A172 (cell line): Measurements from ENCODE around the gene EEFSEC. TPM values are rescaled to one million over a fixed set of nuclear protein-coding genes. Genes with fewer than 3 reads are reported as not detected.

Source experiments
- DNase-seq: peaks from one replicate; pipeline ENCODE4 v3.0.0-alpha.2; 2015; ENCODE audit warnings: low spot score
- total RNA-seq: library from RNA; depleted of rRNA; stranded (reverse); fragments of >200 nt; shearing (Covaris generic); gene quantifications from 2 replicates; pipeline ENCODE4 v1.2.3, GENCODE V29; 2014

The EEFSEC gene
- total RNA-seq, 1 experiment from 2014 or later: 3.5 TPM

DNA sequence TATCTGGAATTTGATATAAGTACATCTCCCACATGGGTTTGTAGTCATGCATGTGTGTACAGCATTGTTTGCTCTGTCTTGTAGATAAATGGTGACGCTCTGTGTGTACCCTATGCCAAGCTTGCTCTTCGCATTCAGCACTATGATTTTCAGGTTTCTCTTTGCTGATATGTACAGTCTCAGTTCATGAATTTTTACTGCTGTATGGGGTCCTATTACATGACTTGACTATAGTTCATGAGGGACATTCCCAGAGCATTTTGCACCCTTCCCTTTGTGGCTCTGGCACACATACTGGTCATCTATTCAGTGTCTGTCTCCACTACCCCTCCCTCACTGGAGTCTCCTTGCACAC, 132.7 kb downstream of the EEFSEC start:
- no peak for DNase-seq

DNA sequence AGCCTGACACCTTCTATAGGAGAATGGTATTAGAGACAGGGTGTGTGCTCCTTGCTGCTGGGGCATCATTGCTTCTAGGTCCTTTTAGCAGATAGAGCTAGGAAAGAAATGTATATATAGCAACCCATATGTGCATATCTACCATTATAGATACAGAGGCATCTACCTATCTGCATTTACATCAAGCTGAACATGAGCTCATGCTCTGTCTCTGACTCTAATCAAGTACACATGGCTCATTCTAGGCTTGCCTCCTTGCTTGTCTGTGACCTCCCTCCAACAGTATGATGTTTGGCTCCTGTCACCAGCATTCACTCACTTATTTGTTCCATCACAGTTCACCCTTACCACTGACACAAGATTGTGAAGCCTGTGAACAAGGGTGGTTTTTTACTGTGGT, 133.4 kb downstream of the EEFSEC start:
- no peak for DNase-seq

DNA sequence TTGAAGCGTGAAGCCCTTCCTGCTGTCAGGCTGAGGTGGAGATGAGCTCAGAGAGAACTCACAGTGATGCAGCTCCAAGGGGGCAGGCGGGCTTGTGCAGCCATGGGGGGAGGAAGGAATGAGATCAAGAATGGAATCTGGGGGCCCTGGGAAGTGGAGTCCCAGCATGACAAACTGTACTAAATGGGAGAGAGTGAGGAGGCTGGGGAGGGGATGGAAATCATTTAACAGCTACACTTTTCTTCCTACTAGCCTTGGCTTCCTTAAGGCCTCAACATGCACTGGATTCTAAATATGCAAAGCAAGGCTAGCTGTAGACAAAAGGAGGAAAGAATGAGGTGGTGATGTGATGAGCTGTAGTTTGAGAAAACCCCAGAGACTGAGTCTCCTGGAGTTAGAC, 133.9 kb downstream of the EEFSEC start:
- DNase-seq: no peak

DNA sequence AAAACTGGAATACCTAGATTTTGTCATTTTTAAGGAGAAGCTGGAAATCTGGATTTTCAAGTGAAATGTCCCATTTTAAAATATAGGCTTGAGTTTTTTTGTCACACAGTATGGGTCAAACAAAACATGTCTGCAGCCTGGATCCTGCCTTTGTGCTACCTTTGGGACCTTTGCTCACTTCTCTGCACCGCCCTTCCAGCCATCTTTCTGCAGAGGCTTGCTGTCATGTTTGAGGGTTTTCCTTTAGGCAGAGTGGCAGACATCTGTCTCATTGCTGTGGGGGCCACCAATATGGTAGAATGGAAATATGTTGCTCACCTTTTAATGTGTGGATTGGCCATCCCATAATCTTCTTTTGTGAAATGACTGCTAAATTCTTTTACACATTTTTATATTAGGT, 136.3 kb downstream of the EEFSEC start:
- DNase-seq: no peak

DNA sequence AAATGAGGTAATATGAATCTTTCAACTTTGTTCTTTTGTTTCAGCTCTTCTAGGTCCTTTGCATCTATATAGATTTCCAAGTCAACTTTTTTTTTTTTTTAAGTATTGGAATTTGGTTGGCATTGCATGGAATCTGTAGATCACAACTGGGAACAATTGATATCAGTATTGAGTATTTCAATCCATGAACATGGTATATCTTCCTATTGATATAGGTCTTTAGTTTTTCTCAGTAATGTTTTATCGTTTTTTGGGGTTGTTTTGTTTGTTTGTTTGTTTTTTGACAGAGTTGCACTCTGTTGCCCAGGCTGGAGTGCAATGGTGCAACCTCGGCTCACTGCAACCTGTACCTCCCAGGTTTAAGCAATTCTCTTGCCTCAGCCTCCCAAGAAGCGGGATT, 137.2 kb downstream of the EEFSEC start:
- no peak for DNase-seq

DNA sequence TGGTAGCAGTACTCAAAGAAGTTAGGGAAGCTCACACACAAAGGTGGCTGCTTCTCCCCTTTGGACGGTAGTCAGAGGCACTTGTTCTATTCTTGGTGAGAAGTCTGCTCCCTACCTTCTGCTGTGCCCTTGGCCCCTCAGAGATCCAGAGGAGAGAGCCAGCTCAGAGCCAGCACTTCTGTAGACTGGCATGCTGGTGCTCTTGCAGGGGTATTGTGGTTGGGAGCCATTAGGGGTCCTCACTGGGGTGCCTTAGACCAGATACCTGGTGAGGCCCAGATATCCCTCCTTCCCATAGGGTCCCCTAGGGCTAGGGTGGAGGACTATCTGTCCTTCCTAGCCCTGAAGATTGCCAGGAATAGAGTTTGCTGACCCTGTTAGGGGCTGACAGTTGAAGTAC, 140.6 kb downstream of the EEFSEC start:
- DNase-seq: no peak

DNA sequence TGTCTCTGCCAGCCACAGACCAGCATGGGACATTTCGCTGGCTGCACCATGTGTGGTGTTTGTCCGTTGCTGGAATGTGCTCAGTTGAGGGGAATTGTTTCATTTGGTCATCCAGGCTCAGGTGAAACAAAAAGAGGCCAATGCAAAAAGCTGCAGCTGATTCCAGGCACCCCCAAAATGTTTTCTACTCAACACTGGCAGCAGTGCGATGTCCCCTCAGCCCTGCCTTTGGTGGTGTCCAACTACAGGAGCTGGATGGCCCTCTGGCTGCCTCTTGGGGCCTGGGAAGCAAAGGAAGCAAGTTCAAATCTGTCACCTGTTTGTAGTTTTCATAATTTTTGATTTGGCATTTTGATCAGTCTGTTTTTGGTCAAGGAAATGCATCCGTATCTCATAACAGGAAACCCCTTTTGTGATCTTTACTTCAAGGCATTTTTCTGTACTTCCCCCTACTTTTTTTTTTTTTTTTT, 141.8 kb downstream of the EEFSEC start:
- DNase-seq: no peak

DNA sequence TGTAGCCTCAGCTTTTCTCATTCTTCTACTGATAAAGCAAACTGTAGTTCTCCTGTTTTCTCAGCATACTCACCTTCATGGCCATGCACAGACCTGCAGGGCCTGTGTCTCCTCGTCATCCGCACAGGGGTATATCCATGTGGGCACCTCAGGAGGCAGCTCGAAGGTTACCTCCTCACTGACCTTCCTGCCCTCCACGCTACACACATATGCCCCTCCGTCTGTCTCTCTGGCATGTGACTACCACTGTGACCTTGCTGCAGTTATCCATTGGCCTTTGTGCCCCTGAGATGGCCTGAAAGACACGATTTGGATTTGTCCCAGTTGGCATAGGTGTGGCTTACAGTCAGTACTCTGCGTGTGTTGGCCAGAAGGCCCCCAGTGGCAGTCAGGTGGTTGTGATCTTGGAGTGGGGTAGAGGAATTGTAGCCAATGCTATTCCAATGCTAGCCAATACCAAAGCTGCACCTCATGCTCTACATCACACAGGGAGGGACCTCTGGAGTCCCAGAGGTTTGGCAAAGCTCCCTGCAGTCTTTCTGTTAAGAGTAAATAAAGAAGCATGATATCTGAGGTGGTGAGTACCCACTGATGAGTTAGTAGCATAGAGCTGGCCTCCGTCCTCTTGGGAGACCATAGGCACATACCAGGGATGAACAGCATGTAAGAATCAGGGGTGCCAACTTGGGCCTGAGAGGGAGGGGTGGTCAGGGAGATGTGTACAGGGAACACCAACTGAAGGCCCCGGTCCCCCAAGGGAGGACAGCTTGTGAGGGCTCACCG, 143.4 kb downstream of the EEFSEC start:
- no peak for DNase-seq

DNA sequence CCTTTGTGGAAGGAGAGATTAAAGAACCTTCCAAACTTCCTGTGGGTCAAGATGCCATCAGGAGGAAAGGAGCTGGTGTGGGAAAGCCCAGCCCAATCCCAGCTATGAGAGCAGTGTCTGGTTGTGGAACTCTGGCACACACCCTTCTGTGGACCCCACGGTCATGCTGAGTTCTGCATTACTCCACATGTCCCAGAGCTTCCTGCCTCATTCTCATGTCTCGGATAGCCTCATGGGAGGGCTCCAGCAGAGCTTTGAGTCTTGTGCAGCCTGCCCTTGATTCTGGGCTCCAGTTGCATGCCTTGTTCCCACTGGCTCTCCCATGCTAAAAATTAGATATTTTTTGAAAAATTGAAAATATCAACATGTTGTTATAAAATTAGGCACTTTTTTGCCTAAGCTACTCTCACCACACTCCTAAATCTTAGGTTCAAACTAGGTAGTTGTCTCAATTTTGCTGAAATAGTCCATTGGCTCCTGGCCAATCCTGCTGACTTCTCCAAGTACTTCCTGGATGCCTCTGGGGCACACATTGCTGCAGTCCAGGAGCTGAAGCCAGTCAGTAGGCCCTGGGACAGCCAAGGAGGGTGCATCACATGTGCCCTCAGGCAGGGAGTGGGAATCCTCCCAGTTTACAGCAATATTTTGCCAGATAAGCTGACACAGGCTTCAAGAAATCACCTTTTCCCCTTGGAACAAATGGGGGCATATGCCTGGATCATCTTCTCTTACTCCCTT, 144.3 kb downstream of the EEFSEC start:
- DNase-seq: peak; percentile 10

DNA sequence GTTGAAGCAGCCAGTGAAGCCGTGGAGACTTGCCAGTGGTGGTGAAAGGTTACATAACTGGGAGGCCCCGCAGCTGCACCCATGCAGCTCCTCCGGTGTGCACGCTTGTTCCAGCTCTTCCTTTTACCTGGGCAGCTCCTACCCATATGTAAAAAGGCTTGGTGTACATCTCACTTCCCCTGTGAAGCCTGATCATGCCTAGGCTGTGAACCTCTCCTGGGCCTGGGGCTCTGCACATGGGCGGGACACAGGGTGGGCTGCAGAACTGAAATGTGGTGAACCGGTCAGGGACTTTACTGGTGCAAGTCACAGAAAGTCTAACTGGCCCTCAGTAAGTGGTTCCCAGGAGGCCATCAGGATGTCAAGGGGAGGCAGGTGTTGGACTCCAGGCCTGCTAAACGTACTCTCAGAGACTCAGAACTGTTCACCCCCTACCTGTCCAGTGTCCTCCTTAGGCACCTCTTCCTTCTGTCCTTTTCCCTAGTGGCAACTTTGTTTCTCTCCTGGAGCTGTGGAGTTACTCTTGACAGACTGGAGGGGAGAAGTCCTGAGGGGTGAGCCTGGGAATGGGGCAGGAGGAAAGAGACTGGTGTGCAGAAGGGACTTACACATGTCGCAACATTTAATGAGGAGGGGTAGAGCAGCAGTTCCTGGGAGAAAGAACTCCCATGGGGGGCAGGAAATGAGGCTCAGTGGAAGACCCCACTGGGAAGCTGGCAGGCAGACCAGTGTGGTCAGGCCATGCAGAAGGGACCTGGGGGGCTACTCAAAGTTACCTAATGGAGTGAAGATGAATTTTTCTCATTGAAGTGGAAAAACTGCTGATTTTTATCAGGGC, 148.1 kb downstream of the EEFSEC start:
- no peak for DNase-seq

DNA sequence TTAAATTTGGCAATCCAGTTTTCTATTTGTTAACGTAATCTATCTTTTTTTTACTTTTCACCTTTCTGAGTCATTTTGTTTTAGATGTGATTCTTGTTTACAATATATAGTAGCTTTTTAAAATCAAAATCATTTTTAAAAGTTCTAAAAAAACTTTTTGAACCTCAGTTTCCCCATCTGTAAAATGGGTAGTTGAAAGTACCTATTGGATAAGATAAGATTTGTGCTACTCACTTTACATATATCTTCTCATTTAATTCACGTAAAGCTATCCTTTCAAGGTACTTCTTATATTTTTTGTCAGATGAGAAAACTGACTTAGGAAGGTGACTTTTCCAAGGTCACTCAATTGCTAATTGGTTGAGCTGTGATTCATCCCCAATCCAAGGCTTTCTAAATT, 153.2 kb downstream of the EEFSEC start:
- DNase-seq: no peak

DNA sequence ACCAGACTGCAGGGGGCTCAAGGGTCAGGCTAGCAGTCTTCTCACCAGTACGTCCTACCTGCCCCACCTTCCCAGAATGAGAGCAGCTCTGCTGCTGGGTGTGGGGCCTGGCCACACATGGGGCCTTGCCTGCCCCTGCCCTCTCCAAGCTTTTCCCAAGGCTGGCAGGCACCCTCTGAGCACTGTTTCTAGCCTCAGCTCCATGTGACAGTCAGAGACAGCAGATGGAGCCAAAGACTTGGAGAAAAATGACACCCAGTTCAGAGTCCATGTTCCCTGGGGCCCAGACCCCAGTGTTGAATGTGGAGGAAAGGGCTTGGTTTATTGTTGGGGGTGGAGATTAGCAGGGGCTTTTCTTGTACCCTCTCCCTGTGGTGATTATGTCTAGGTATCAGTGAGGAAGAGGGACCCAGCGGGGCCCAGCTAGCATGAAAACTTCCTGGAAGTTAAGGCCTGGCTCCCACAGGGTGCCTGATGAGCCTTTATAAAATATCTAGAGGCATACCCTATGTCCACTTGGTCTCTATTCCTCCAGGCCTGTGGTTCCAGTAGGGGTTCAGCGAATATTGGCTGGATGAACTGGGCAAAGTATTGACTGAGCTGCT, 153.8 kb downstream of the EEFSEC start:
- DNase-seq: no peak

DNA sequence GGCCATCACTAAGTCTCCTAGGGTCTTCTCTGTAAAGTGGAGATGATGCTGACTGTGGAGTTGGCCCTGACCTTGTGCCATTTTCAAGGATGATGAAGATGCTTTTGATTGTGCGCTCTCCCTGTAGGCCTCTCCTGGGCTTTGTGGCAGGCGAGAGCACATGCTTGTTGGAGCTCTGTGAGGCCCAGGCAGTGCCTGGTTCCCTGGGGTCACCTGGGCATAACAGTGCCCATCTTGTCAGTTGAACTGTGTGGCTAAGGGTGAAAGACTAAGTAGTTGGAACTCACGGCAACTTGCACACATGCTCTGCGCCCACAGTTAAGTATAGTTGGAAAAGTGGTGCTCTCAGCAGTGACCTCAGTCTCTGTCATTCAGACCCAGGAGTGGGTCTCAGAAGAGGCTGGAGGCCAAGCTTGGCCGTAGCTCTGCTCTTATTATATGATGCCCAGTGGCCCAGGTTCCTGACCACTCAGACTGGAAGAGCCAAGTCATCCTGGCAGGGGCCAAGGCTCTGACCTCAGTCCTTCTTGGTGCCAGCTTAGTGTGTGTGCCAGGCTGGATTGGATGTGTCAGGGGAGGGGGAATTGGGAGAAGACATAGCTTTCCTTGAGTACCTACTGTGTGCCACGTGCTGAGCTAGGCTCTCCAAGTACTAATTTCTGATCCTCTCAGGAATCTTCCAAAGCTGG, 154.6 kb downstream of the EEFSEC start:
- DNase-seq: no peak

DNA sequence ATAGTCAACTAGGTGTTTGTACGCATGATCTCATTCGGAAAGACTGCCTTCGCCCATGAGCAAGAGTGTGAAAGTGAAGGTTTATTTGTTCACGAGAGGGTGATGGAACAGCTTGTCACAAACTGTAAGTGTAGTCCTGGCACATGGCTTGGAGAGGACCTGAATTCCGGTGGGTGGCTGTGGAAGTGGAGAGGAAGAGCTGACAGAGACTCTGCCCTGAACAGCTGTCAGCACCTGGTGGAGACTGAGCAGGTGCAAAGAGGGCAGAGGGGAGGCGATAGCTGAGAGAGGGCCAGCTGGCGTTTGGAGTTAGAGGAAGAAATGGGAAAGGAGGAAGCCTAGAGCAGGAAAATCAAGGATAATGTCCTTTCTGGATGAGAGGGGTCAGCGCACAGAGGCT, 155.7 kb downstream of the EEFSEC start:
- no peak for DNase-seq

DNA sequence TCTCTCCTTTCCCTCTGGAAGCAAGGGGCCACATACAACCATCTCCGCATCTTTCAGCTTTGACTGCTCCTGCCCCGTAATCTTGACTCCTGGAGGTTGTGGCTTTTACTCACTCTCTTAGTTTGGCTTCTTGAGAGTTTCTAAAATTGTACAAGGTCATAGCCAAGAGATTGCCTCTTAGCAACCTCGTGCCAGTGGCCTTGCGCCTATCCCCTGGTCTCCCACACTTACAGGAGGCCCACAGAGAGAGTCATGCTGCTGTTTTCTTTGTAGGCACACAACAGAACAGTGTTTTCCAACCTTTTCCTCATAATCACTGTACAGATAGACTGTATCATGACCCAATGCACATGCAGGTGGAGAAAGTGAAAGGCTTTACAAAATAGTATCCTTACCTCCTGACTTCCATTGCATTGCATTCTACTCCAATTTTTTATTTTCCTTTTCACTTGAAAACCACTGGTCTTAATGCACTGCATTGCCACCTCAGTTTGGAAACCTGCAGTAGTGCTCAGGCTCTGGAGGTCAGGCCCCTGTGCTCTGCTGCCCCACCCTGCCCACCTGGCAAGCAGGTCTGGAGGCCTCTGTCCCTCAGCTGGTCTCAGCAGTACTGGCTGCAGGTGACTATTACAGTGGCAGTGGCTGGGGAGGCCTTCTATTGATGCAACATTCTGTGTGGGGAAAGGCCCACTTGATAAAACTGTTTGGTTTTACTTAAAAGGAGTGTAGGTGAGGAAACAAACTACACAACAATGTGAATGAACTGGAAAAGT, 157.2 kb downstream of the EEFSEC start:
- no peak for DNase-seq

DNA sequence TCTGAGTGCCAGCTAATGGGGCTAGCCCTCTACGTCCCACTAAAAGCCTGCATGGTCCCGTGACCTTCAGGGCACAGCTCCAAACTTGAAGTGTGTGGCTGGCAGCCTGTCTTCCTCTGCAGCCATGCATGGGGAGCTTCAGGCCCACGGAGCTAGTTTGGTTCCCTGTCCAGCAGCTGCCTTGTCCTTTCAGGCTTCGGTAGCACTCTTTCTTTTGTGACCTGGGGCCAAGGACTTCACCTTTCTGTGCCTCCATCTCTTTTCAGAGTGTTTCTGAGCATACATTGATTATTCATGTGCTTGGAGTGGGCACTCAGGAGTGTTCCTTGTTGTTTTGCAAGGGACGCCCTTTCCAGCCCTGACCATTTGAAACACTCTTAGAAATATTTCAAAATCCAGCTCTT, 158.2 kb downstream of the EEFSEC start:
- DNase-seq: no peak

DNA sequence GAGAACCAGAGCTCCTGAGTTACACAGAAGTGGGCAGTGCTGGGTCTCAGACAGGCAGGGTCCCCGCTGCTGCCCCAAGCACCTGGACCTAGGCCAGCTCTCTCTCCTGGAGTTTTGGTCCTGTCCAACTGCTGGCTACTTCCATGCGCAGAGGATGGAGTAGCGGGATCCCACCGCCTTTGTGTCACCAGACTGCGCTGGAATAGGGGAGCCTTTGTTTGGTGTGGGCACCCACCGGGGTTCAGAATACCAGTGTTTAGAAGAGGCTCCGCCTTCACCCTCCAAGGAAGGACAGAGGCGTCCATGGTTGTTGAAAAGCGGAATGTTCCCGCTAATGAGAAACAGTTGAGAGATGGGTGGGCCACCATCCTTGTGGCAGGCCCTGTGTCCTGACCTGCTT, 159.0 kb downstream of the EEFSEC start:
- DNase-seq: no peak

DNA sequence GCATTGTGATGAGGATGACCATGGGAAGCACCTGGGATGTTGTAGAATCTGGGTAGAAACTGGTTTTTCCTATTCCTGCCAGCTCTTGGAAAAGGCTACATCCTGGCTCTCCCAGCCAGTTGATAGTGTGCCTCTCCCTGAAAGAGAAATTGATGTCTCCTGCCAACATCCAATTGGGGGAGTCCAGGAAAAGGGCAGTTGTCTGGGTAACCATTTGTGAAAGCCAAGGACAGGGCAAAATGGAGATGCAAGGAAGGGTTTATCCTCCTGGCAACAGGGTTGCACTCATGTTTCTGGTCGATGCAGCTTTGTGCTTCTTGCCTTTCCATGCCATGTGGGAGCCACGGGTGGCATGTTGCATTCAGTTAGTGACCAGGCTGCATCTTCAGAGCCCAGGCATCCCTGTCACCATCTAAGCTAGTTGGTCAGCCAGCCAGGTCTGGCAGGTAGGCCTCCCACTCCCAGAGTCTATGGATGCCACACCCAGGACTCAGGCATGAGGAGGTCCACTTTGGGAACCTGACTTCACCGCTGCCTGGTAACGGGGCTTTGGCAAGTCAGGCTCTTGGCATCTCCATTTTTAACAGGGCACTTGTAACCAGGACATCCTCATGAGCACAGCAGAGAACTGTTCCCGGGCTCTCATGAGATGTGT, 159.9 kb downstream of the EEFSEC start:
- DNase-seq: no peak

DNA sequence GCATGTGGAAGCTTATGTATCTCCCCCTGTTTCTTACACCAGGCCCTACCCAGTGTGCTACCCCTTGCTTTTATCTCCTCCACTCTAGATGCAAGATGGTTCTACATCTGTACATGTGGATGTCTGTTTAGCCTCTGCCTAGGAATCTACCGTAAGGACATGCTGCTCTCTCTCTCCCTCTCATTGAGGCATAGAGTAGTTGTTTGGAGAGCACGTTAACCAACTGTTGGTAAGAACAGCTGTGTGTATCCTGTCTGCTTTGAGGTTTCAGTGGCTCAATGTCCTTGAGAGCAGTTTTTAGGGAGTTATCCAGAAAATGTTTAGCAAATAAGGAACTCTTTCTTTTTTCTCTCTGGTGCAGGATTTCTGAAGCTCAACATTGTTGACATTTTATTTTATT, 160.7 kb downstream of the EEFSEC start:
- DNase-seq: no peak

DNA sequence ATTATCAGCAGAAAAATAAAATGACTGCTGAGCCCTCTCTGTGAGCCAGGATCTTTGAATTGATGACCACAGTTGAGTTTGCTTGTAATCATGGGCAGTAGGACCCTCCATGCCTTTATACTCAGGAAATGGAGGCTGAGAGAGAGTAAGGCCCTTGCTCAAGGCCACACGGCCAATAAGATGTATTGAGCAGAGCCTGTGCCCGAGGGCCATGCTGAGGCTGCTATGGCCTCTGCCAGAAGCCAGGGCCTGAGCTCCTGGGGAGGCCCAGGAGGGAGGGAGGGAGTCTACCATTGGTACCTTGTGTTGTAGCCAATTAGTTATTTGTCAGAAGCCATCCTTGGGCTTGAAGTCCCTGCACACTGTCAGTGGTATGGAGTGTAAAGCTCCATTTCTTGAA, 162.0 kb downstream of the EEFSEC start:
- DNase-seq: no peak
